GM13977 (cell line): ENCODE data around the gene RCAN2.

Experiments
- DNase-seq: peaks from one replicate; pipeline ENCODE4 v3.0.0; 2012; ENCODE audit warnings: low spot score
- in situ Hi-C: fragments of 300-500 bp; cut with MboI; formaldehyde crosslinking; loops from one replicate; pipeline ENCODE4 v1.12.0; 2022; ENCODE audit warnings: low sequenced_read_pairs, low pct_unique_long_range_greater_than_20kb, mixed read lengths, inconsistent platforms; ENCODE audit not compliant: unreplicated experiment
- TF ChIP-seq, protein P1 (sequence below): IDR thresholded peaks from 2 replicates; pipeline ENCODE4 v1.5.1; 2012; ENCODE audit warnings: mild to moderate bottlenecking, control low read depth; ENCODE audit not compliant: insufficient read depth; ENCODE audit errors: extremely low read depth, missing control alignments

RCAN2 gene

DNA sequence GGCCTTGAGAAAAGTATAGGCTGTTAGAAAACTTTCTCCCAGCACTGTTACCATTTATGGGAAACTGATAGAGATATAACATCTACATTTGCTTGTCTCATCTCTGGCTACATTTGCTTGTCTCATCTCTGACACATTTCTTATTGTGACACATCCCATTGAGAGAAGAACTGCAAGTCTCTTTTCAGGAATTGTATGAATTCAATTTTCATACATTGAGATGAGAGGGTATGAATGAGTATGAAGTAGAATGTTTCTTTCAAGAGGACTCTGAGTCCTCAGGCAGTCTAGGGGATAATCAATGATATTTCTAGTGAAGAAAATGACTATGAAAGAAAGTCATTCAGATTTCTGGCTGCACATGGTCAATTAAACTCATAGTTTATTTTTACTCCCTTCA lies 282.9 kb downstream of the RCAN2 start:
- DNase-seq: no peak
- in situ Hi-C loops: no loop called here

DNA sequence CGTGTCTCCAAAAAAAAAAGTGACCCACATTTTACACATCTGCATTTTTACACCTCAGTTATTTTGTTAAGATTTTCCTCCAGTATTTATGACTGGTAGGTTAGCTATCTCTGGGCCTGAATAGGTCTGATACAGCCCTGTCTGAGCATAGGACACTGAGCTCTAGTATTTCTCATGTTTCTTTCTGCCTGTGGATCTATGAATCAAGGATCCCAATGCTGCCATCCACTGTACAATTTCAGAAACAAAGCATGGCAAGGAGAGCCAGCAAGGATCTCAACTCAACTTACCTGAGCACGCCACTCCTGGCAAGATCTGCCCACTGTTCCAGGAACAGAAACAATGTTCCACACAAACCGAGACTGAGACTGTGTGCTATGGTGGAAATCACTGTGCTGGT lies 284.1 kb downstream of the RCAN2 start:
- in situ Hi-C loops: no loop called here
- no peak for DNase-seq
- TF ChIP-seq, protein P1, sequence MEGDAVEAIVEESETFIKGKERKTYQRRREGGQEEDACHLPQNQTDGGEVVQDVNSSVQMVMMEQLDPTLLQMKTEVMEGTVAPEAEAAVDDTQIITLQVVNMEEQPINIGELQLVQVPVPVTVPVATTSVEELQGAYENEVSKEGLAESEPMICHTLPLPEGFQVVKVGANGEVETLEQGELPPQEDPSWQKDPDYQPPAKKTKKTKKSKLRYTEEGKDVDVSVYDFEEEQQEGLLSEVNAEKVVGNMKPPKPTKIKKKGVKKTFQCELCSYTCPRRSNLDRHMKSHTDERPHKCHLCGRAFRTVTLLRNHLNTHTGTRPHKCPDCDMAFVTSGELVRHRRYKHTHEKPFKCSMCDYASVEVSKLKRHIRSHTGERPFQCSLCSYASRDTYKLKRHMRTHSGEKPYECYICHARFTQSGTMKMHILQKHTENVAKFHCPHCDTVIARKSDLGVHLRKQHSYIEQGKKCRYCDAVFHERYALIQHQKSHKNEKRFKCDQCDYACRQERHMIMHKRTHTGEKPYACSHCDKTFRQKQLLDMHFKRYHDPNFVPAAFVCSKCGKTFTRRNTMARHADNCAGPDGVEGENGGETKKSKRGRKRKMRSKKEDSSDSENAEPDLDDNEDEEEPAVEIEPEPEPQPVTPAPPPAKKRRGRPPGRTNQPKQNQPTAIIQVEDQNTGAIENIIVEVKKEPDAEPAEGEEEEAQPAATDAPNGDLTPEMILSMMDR: no peak

More for the DNA sequence above, 282.9 kb downstream of the RCAN2 start:
- TF ChIP-seq, protein P1: no peak

DNA sequence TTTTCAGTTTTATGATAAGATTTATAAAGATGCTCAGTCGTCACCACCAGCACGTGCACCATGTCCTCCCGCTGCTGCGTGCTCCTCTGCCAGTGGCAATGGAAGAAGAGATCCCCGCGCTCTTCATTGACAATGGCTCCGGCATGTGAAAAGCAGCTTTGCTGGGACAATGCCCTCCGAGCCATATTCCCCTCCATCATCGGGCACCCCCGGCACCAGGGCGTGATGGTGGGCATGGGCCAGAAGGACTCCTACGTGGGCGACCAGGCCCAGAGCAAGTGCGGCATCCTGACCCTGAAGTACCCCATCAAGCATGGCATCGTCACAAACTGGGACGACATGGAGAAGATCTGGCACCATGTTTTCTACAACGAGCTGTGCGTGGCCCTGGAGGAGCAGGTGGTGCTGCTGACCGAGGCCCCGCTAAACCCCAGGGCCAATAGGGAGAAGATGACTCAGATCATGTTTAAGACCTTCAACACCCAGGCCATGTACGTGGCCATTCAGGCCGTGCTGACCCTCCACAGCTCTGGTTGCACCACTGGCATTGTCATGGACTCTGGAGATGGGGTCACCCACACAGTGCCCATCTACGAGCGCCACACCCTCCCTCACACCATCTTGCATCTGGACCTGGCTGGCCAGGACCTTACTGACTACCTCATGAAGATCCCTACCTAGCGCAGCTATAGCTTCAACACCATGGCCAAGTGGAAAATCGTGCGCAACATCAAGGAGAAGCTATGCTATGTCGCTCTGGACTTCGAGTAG lies 286.2 kb downstream of the RCAN2 start:
- in situ Hi-C loops: no loop called here
- no peak for DNase-seq
- TF ChIP-seq, protein P1: no peak

DNA sequence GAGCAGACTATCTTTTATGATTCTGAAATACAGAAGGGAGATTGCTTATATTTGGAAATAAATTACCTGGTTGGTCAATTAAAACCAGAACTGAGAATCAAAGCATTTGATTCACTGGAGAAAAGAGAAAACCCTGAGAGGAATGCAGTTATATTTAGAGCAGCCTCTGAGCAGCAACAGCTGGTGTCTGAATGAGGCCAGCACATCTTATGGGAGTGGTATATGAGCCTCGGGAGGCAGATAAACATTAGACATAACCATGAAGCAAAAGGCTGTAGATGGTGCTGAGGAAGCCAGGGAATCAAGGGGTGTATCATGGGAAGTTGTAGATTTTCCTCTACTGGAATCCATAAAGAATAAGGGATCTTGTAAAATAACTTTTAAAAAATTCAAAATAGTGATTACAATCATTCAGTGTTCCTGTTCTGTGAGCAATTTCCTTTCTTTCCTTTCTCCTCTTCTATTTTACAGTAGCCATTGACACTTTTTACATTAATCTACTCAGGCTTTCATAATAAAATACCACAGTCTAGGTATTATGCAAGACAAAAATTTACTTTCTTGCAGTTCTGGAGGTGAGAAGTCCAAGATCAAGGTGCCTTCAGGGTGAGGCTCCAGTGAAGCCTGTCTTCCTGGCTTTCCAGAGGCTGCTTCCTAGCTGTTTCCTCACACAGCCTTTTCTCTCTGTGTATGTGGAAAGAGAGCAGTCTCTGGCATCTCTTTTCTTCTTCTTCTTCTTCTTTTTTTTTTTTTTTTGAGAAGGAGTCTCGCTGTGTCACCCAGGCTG lies 287.7 kb downstream of the RCAN2 start:
- in situ Hi-C loops: no loop called here
- TF ChIP-seq, protein P1: no peak
- DNase-seq: no peak

DNA sequence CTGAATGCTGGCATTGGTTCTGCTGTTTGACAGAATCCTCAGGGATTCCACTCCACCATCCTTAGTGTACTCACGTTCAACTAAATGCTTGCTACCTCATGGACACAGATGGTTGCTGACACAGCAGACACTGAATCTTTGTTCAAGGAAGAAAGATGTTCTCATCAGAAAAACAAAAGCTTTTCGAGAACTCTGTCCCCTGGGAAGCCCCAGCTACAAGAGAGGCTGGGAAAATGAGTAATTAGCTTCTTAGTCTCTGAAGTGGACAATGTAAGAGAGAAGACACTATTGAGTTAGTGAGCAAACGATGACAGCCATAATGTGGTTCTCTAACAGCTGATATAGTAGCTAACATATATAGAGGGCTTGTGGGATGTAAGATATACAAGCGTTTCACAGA lies 289.5 kb downstream of the RCAN2 start:
- in situ Hi-C loops: no loop called here
- DNase-seq: no peak
- TF ChIP-seq, protein P1: no peak

DNA sequence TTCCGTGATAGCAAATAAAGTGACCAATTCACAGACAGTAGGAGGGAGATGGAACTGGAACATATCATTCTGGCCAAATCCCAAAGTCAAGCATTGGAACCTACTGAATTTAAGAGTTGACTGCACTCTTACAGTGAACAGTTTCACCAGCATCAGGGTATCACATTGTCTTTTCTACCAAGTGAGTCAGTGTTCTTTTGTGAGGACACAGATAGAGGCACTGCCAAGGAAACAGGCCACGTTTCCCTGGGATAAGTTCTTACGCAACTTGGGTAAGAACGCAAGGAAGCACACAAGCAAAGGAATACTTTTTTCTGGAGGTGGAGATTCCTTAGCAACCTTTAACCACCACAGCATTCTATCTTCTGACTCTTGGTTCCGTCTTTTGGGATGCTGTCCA lies 291.9 kb downstream of the RCAN2 start:
- TF ChIP-seq, protein P1: no peak
- in situ Hi-C loops: no loop called here
- DNase-seq: no peak
